ENCODE data around the gene DGAT2. TPM values are rescaled to one million over a fixed set of nuclear protein-coding genes. Genes with fewer than 3 reads are reported as not detected.

Gene DGAT2
- total RNA-seq, 1 experiment from 2014 or later: 1.6 TPM

- TF ChIP-seq ZMAT4 (CRISPR knock-in tag; IDR thresholded peaks at IDR 0.05) (no peak), SMAD3 (CRISPR knock-in tag; IDR thresholded peaks at IDR 0.05; ENCODE audit: borderline replicate concordance) (no peak), PREB (CRISPR knock-in tag; IDR thresholded peaks at IDR 0.05; ENCODE audit: borderline replicate concordance) (no peak), ZSCAN18 (CRISPR knock-in tag; IDR thresholded peaks at IDR 0.05) (no peak)
- Mint-ChIP-seq H3K36me3 (no peaks in the 10 kb centered on the region), H3K4me1 (no peaks in the 10 kb centered on the region), H3K27me3 (ENCODE audit: low read depth) (no peaks in the 10 kb centered on the region), H3K27ac (no peak overlapping the region), H3K9me3 (no peaks in the 10 kb centered on the region), H3K4me3 (no peak overlapping the region)
- ATAC-seq: no peak
- no peak for DNase-seq (ENCODE audit: low spot score)
- ChIA-PET CTCF (no interaction called here), POLR2A (no interaction called here)
Observed at GRCh38 chr11:75820645-75821044, 52.1 kb downstream of the DGAT2 start.

- POLR2A ChIA-PET: no interaction called here
- TF ChIP-seq EMX1 (CRISPR knock-in tag; IDR thresholded peaks at IDR 0.05) (no peak), AFF4 (CRISPR knock-in tag; IDR thresholded peaks at IDR 0.05; ENCODE audit: borderline replicate concordance) (no peak), ZNF263 (CRISPR knock-in tag; IDR thresholded peaks at IDR 0.05; ENCODE audit: low read depth) (no peak), ZNF121 (CRISPR knock-in tag; IDR thresholded peaks at IDR 0.05) (peak; percentile 73; the same call in 1 of the 2 replicates), ZNF281 (CRISPR knock-in tag; IDR thresholded peaks at IDR 0.05) (no peak), MLX (CRISPR knock-in tag; IDR thresholded peaks at IDR 0.05) (no peak), GTF2I (CRISPR knock-in tag; conservative IDR thresholded peaks at IDR 0.05) (no peak), ZMAT4 (CRISPR knock-in tag; IDR thresholded peaks at IDR 0.05) (no peak)
- H3K27me3 Mint-ChIP-seq (ENCODE audit: low read depth): no peaks in the 10 kb centered on the region
- no peaks in the 10 kb centered on the region for H3K4me1 Mint-ChIP-seq
- ATAC-seq (no peak), DNase-seq (ENCODE audit: low spot score) (no peak)
- no peaks in the 10 kb centered on the region for H3K36me3 Mint-ChIP-seq
- H3K4me3 Mint-ChIP-seq: no peak overlapping the region
- CTCF ChIA-PET: interaction anchor here (1.1 kb wide), 1 partner anchor 115 kb away, joined by 3 read pairs; no protein-coding TSS in a partner anchor
- no peaks in the 10 kb centered on the region for H3K9me3 Mint-ChIP-seq
- H3K27ac Mint-ChIP-seq: no peak overlapping the region
Observed at GRCh38 chr11:75821202-75821601, 52.6 kb downstream of the DGAT2 start.

All from WTC11 (cell line).